H9 (cell line): ENCODE measurements around the gene ISY1. TPM values are rescaled to one million over a fixed set of nuclear protein-coding genes. Genes with fewer than 3 reads are reported as not detected.
A peak's percentile ranks its signal among the peaks of the same experiment; 100 is the strongest.

Experiments used
- DNase-seq: peaks from one replicate; pipeline ENCODE4 v3.0.0-alpha.2; 2017
- H2AFZ ChIP-seq: one replicate; pipeline ENCODE4 v1.6.1; 2013; ENCODE audit warnings: mild to moderate bottlenecking, low read length, control low read depth, moderate library complexity
- H2AK5ac ChIP-seq: 2 replicates; pipeline ENCODE4 v1.6.1; 2013; ENCODE audit warnings: low read length, control low read depth, mixed read lengths; ENCODE audit not compliant: insufficient read length
- H2BK120ac ChIP-seq: one replicate; pipeline ENCODE4 v1.6.1; 2013; ENCODE audit warnings: low read depth, mild to moderate bottlenecking, low read length, control low read depth, inconsistent platforms; ENCODE audit not compliant: poor library complexity, severe bottlenecking
- H2BK12ac ChIP-seq: 2 replicates; pipeline ENCODE4 v1.6.1; 2013; ENCODE audit warnings: low read length, control low read depth, mixed read lengths, low read depth; ENCODE audit not compliant: insufficient read length
- H2BK15ac ChIP-seq: 2 replicates; pipeline ENCODE4 v1.6.1; 2013; ENCODE audit warnings: low read depth, low read length, control low read depth
- H2BK20ac ChIP-seq: one replicate; pipeline ENCODE4 v1.6.1; 2013; ENCODE audit warnings: low read depth, mild to moderate bottlenecking, low read length, control low read depth, inconsistent platforms; ENCODE audit not compliant: poor library complexity, severe bottlenecking
- H2BK5ac ChIP-seq: 2 replicates; pipeline ENCODE4 v1.6.1; 2013; ENCODE audit warnings: low read length, control low read depth, mixed read lengths; ENCODE audit not compliant: insufficient read length
- H3K14ac ChIP-seq: 2 replicates; pipeline ENCODE4 v1.6.1; 2013; ENCODE audit warnings: low read length, control low read depth; ENCODE audit not compliant: insufficient read depth
- H3K18ac ChIP-seq: 2 replicates; pipeline ENCODE4 v1.6.1; 2013; ENCODE audit warnings: low read depth, mild to moderate bottlenecking, mixed read lengths, low read length, control low read depth; ENCODE audit not compliant: insufficient read length
- H3K23ac ChIP-seq: 2 replicates; pipeline ENCODE4 v1.6.1; 2013; ENCODE audit warnings: low read length, control low read depth, mixed read lengths, low read depth; ENCODE audit not compliant: insufficient read length
- H3K23me2 ChIP-seq: 2 replicates; pipeline ENCODE4 v1.6.1; 2013; ENCODE audit warnings: low read depth, mild to moderate bottlenecking, mixed read lengths, low read length, control low read depth; ENCODE audit not compliant: insufficient read length, poor library complexity, severe bottlenecking
- H3K27ac ChIP-seq: 2 replicates; pipeline ENCODE4 v1.5.1; 2013; ENCODE audit warnings: low read length, control low read depth, mixed read lengths, low read depth; ENCODE audit not compliant: insufficient read length
- H3K27me3 ChIP-seq: 2 replicates; pipeline ENCODE4 v1.6.1; 2013; ENCODE audit warnings: low read length, control low read depth, inconsistent platforms; ENCODE audit not compliant: insufficient read depth
- H3K4ac ChIP-seq: 2 replicates; pipeline ENCODE4 v1.6.1; 2013; ENCODE audit warnings: low read depth, mild to moderate bottlenecking, control low read depth, inconsistent platforms, low read length, moderate library complexity
- H3K4me1 ChIP-seq: 2 replicates; pipeline ENCODE4 v1.6.1; 2013; ENCODE audit warnings: low read length, control low read depth, inconsistent platforms; ENCODE audit not compliant: insufficient read depth
- H3K4me2 ChIP-seq: 2 replicates; pipeline ENCODE4 v1.6.1; 2013; ENCODE audit warnings: low read length, control low read depth, mixed read lengths; ENCODE audit not compliant: insufficient read length, insufficient read depth
- H3K56ac ChIP-seq: 2 replicates; pipeline ENCODE4 v1.6.1; 2013; ENCODE audit warnings: low read depth, mild to moderate bottlenecking, mixed read lengths, low read length, control low read depth; ENCODE audit not compliant: insufficient read length
- H3K79me1 ChIP-seq: 2 replicates; pipeline ENCODE4 v1.6.1; 2013; ENCODE audit warnings: low read depth, mild to moderate bottlenecking, moderate library complexity, low read length, control low read depth, inconsistent platforms; ENCODE audit not compliant: insufficient read depth, poor library complexity, severe bottlenecking
- H3K79me2 ChIP-seq: 2 replicates; pipeline ENCODE4 v1.6.1; 2013; ENCODE audit warnings: low read length, control low read depth, inconsistent platforms; ENCODE audit not compliant: insufficient read depth
- H3K9ac ChIP-seq: 2 replicates; pipeline ENCODE4 v1.6.1; 2013; ENCODE audit warnings: low read length, control low read depth, mixed read lengths; ENCODE audit not compliant: insufficient read length; ENCODE audit errors: extremely low read depth
- H3K9me3 ChIP-seq: one replicate; pipeline ENCODE4 v1.6.1; 2013; ENCODE audit warnings: low read depth, low read length, inconsistent platforms; ENCODE audit not compliant: control insufficient read depth
- H3T11ph ChIP-seq: one replicate; pipeline ENCODE4 v1.6.1; 2013; ENCODE audit warnings: mild to moderate bottlenecking, low read length, control low read depth, inconsistent platforms
- H4K20me1 ChIP-seq: one replicate; pipeline ENCODE4 v1.6.1; 2013; ENCODE audit not compliant: control insufficient read depth, insufficient read length, insufficient read depth
- H4K5ac ChIP-seq: 2 replicates; pipeline ENCODE4 v1.6.1; 2013; ENCODE audit warnings: low read depth, mild to moderate bottlenecking, mixed read lengths, low read length, control low read depth; ENCODE audit not compliant: insufficient read length
- H4K8ac ChIP-seq: replicated peaks from 2 replicates; pipeline ENCODE4 v1.6.1; 2013; ENCODE audit warnings: low read length, control low read depth, mixed read lengths, low read depth; ENCODE audit not compliant: insufficient read length
- H4K91ac ChIP-seq: 2 replicates; pipeline ENCODE4 v1.6.1; 2013; ENCODE audit warnings: low read depth, mild to moderate bottlenecking, moderate library complexity, mixed read lengths, low read length, control low read depth; ENCODE audit not compliant: insufficient read length
- H3K27ac Mint-ChIP-seq, 3 experiments: 2 replicates in 2 of 3; 3 replicates in 1 of 3; pipeline ENCODE4 v1.8.0; 2020 to 2021; ENCODE audit warnings: mixed read lengths in 3 of 3, mild to moderate bottlenecking in 1 of 3, moderate library complexity in 1 of 3
- H3K27me3 Mint-ChIP-seq: 2 replicates; pipeline ENCODE4 v1.8.0; 2021; ENCODE audit warnings: low read depth, mild to moderate bottlenecking, moderate library complexity, mixed read lengths
- H3K36me3 Mint-ChIP-seq, 3 experiments: 2 replicates in 2 of 3; 3 replicates in 1 of 3; pipeline ENCODE4 v1.8.0; 2020 to 2021; ENCODE audit warnings: low read depth in 3 of 3, mixed read lengths in 3 of 3; ENCODE audit not compliant: insufficient read depth in 1 of 3
- H3K4me1 Mint-ChIP-seq, 2 experiments: 2 replicates each; pipeline ENCODE4 v1.8.0; 2020; ENCODE audit warnings: mixed read lengths in 2 of 2
- H3K4me3 Mint-ChIP-seq, 2 experiments: 2 replicates in 1 of 2; 3 replicates in 1 of 2; pipeline ENCODE4 v1.8.0; 2020 to 2021; ENCODE audit warnings: mild to moderate bottlenecking in 2 of 2, mixed read lengths in 2 of 2, moderate library complexity in 1 of 2
- H3K9me3 Mint-ChIP-seq, 2 experiments: 2 replicates in 1 of 2; 3 replicates in 1 of 2; pipeline ENCODE4 v1.8.0; 2020; ENCODE audit warnings: mild to moderate bottlenecking in 2 of 2, mixed read lengths in 2 of 2, moderate library complexity in 1 of 2
- WGBS: extraction: QIAGEN DNeasy Blood & Tissue Kit; methylation state at CpG from one replicate; pipeline ENCODE4 v1.1.7; 2013; ENCODE audit warnings: missing lambda C conversion rate, low lambda C conversion rate, mixed read lengths; ENCODE audit not compliant: insufficient read length; ENCODE audit errors: extremely low coverage; 5-methylcytosine and 5-hydroxymethylcytosine counted together
- total RNA-seq: library from RNA; stranded (reverse); gene quantifications from 2 replicates; pipeline ENCODE4 v1.2.1, GENCODE V29; 2021
- TF ChIP-seq, protein P1 (sequence below): fragments of 200-600 bp; sonication (generic); conservative IDR thresholded peaks from 3 replicates; pipeline ENCODE4 v1.8.0; 2021; ENCODE audit warnings: antibody characterized with exemption, mild to moderate bottlenecking

The ISY1 gene
- total RNA-seq, 1 experiment from 2014 or later = 28.1 TPM

DNA sequence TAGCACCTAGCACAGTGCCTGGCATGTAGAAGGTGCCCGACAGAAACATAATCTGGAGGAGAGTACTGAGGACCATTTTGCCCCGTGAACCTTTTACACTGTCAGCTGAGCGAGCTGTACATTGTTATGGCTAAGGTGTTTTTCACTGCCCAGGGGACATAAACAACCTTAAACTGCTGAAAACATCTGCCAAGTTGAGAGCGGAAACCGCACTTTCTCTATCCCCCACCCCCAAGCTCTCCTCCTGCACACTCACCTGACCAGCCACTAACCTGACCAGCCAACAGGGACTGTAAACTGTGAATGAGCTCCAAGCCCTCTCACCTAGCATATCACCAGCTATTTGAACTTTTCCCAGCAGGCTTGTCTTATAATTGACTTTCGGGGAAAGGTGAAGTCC is 56.8 kb downstream of the ISY1 start:
- Histone ChIP-seq H2BK120ac (no peak overlapping the region), H3K9ac (no peak overlapping the region), H3K23ac (no peak overlapping the region), H3K79me2 (peaks cover 2% of the 10 kb centered on the region; the same call in 1 of the 2 replicates), H3K4ac (no peak overlapping the region), H4K8ac (no peak overlapping the region), H3K4me2 (no peak overlapping the region), H2BK12ac (no peak overlapping the region), H3K23me2 (no peaks in the 10 kb centered on the region), H2AFZ (no peak overlapping the region), H3K79me1 (no peaks in the 10 kb centered on the region), H2BK20ac (no peak overlapping the region), H4K91ac (no peak overlapping the region), H3K56ac (no peak overlapping the region), H2BK15ac (no peak overlapping the region), H4K5ac (no peak overlapping the region), H3K18ac (no peak overlapping the region), H3T11ph (no peak overlapping the region), H3K27me3 (no peaks in the 10 kb centered on the region), H3K9me3 (no peaks in the 10 kb centered on the region), H2AK5ac (no peak overlapping the region), H3K4me1 (no peaks in the 10 kb centered on the region), H3K14ac (no peak overlapping the region), H4K20me1 (no peaks in the 10 kb centered on the region), H3K27ac (no peak overlapping the region), H2BK5ac (no peak overlapping the region)
- Mint-ChIP-seq H3K27me3 (no peaks in the 10 kb centered on the region), H3K4me3 (peak overlapping the region in 1 of 2 experiments; percentile 10; a peak in 1 of 5 replicates), H3K4me1 (no peaks in the 10 kb centered on the region; a peak in 1 of 4 replicates), H3K27ac (peak overlapping the region in 1 of 3 experiments; percentile 26; a peak in 2 of 7 replicates), H3K9me3 (no peaks in the 10 kb centered on the region), H3K36me3 (peaks cover 0 to 6% (median 4%) of the 10 kb centered on the region in 3 experiments; a peak in 4 of 7 replicates)
- TF ChIP-seq, protein P1, sequence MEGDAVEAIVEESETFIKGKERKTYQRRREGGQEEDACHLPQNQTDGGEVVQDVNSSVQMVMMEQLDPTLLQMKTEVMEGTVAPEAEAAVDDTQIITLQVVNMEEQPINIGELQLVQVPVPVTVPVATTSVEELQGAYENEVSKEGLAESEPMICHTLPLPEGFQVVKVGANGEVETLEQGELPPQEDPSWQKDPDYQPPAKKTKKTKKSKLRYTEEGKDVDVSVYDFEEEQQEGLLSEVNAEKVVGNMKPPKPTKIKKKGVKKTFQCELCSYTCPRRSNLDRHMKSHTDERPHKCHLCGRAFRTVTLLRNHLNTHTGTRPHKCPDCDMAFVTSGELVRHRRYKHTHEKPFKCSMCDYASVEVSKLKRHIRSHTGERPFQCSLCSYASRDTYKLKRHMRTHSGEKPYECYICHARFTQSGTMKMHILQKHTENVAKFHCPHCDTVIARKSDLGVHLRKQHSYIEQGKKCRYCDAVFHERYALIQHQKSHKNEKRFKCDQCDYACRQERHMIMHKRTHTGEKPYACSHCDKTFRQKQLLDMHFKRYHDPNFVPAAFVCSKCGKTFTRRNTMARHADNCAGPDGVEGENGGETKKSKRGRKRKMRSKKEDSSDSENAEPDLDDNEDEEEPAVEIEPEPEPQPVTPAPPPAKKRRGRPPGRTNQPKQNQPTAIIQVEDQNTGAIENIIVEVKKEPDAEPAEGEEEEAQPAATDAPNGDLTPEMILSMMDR = no peak
- DNase-seq = no peak
- no CpG with 5 or more reads among the region's 6 CpGs for WGBS
